NCI-H187 (cell line): ENCODE measurements around the gene PCYT2.

ENCODE experiments used
- DNase-seq, 2 experiments: peaks; one replicate each; lab custom pipeline; 2025; lab: John Stamatoyannopoulos, UW

PCYT2 gene

GRCh38 chr17:81869221-81870130 is 41.7 kb downstream of the PCYT2 start:
- DNase-seq = no peak

GRCh38 chr17:81868674-81869220 is 42.5 kb downstream of the PCYT2 start:
- no peak for DNase-seq

DNA sequence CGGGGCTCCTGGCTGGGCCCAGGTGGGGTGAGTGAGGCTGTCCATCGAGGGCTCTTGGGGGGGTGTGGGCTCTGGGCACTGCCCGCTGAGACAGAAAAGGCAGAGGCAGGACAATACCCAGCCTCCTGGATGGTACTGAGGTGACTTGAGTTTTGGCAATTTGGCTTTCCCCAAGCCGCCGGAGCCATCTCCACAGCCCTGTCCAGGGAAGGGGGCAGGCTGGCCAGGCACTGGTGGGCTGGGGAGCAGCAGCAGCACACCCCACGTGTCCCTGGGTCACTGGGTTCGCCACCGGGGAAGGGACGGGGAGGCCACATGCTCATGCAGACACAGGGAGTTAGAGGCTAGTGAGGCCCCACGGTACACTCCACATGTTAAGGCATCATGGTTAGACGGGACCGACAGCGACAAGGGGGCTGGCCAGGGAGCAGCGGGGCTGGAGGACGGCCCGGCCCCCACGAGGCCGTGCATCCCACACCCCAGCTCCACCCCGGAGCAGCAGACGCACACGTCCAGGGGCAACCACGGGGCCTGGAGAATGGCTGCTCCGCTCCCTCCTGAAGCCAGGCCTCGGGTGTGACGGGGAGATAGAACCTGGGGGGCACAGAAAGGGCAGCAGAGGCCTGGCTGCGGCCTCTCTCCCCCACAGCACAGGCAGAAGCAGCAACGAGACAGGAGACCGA is 43.1 kb downstream of the PCYT2 start:
- no peak for DNase-seq

DNA sequence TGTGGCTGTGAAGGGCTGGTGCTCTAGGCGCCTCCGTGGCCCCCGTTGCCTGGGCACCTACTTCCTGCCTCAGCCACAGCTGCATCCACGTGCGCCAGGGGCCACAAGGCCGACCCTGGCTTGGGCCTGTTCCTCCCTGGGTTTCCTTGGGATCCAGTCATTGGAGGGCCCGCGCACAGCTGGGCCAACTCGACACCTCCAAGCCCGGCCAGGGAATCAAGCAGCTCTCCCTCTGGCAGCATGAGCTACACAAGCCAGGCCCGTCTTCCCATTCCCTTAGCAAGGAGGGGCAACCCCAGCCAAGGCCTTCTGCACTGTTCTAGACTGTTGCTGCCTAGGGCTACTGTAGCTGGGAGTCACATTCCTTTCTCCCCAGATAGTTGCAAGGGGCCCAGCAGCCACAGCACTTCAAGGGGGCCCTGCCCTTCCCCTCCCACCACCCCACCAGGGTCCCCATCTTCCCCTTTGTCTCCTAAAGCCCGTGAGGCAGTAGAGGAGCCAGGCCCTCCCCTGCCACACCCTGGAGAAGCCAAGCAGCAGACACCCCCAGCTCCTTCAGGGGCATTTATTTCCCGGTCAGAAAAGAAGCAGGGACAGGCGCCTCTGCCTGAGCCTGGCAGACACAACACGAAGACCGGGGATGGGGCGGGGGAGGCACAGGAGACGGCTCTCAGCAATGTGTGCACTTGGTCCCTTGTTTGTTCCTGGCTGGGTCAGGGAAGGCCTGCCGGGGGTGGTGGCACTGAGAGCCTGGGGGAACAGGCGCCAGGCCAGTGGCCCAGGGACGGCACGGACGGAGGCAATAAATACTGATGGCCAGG is 43.8 kb downstream of the PCYT2 start:
- no peak for DNase-seq

- no peak for DNase-seq
These were observed 44.6 kb downstream of the PCYT2 start for GRCh38 chr17:81866440-81867169.

- no peak for DNase-seq
These were observed 45.3 kb downstream of the PCYT2 start for GRCh38 chr17:81865733-81866439.

GRCh38 chr17:81865358-81865732 is 45.9 kb downstream of the PCYT2 start:
- no peak for DNase-seq

GRCh38 chr17:81863833-81864768 is 47.1 kb downstream of the PCYT2 start:
- DNase-seq = no peak

DNA sequence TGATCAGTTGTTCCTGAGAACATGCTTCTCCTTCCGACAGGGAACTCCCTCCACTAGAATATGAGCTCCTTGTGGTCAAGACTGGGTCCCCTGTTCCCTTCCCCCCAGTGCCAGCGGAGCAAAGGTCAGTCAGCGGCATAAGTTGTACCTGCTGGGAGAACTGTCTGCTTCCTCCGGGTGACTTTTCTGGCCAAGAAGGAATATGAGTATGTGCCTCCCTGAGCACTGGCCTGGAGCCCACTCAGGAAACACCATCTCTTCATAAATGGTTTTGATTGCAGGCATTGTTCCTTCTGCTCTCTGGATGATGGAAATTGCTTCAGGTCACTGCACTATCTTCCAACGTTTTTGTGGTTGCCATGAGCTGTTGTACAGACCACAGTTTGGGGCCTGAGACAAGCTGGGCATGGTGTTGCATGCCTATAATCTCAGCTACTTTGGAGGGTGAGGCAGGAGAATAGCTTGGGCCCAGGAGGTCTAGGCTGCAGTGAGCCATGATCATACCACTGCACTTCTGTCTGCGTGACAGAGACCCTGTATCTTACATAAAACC is 48.0 kb downstream of the PCYT2 start:
- DNase-seq = no peak

DNA sequence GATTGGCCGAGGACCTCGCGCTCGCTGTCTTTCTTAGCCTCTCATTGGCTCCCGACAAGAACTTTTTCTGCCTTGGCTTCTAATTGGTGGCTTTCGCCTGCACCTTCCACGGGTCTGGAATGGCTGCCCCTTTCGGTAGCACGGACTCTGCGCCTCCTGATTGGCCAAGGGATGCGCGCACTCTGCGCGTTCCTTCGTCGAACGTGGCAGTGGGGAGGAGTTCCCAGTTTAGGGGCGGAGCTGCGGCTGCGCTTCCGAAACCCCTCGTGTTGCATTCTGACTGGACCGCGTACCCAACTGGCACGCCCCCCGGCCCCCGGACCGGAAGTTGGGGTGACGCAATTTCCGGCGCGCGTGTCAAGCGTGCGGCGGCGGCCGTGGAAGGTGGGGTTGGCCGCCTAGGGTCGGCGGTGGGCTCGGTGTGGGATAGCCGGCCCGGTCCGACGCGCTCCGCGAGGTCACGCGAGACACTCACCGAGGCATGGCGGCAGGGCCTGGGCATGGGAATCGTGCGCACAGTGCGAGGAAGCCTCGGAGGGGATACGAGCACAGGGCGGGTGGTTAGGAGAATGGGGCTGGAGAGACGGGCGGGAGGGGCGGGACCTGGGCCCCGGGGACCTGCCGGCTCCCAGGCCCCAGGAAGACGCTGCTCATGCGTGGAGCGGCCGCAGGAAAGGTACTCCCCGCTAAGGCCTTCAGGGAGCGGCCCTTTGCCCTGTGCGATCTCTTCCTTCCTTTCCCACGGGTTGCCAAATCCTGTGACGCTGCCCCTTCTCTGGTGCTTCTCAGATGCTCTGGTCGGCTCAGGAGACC is 50.2 kb downstream of the PCYT2 start:
- peak; percentile 97 to 100 for DNase-seq

DNA sequence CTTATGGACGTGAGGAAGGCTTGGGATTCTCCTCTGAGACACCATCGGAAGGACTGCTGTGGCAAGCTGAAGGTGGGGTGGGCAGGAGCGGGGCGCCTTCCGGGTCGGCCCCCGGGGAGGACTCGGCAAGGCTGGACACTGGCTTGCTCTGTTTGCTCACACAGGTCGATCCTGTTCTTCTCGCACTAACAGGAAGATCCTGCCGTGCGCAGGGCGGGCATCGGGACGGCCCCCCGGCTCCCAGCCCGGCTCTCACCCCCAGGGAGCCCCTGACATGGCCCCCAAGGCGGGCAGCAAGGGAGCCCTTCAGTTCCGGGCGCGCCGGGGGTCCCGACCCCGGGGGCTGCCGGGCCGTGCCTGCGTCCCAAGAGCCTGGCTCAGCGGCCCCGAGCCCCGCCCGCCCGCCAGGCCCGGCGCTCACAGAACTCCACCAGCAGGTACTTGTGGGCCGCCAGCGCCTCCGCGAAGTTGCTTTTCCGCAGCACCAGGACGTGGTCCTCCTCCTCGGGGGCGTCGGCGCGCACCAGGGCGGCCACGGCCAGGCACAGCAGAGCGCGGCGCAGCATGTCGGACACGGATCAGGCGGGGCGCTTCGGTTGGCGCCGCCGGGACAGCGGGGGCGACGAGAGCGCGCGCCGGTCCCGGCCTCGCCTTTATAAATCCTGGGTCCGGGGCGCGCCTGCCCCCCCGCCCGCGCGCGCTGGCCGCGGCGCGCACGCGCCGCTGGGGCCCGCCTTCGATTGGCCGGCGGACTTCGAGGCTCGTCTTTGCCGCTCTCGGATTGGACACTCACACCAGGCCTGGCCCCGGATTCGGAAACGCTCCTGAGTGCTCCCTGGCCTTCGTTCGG is 51.1 kb downstream of the PCYT2 start, which contains the start of gene P4HB:
Gene P4HB (minus strand): TSS at position 630 of the 850 bp plus-strand sequence. CDS start 64 bp downstream, at position 566.
- no peak for DNase-seq

- no peak for DNase-seq
These were observed 52.0 kb downstream of the PCYT2 start for GRCh38 chr17:81858967-81859905.

DNA sequence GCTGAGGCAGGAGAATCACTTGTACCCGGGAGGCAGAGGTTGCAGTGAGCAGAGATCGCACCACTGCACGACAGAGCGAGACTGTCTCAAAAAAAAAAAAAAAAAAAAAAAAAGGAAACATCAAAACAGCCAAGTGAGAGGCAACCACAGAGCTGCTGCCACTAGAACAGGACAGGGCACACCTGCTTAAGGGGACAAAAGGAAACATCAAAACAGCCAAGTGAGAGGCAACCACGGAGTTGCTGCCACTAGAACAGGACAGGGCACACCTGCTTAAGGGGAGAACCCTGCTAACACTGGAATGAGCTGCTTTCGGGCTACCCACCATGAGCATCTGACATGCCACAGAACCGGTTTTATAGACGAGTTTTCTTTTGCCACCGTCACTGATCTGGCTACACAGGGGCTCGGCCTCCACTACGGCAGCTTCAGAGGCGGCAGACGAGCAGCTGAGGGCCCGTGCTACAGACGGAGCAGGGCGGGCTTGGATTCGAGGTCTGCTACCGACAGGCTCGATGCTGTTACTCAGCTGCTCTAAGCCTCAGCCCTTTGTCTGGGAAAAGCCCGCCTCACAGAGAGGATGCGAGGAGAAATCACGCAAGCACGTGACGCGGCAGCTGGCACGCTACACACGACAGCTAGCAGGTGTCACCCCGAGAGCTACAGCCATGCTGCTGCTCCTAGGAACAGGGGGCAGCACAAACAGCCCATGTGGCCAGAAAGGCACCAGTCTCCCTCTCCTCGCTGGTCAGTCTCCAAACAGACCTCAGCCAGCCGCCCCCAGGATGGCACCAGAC is 52.8 kb downstream of the PCYT2 start:
- DNase-seq = no peak

DNA sequence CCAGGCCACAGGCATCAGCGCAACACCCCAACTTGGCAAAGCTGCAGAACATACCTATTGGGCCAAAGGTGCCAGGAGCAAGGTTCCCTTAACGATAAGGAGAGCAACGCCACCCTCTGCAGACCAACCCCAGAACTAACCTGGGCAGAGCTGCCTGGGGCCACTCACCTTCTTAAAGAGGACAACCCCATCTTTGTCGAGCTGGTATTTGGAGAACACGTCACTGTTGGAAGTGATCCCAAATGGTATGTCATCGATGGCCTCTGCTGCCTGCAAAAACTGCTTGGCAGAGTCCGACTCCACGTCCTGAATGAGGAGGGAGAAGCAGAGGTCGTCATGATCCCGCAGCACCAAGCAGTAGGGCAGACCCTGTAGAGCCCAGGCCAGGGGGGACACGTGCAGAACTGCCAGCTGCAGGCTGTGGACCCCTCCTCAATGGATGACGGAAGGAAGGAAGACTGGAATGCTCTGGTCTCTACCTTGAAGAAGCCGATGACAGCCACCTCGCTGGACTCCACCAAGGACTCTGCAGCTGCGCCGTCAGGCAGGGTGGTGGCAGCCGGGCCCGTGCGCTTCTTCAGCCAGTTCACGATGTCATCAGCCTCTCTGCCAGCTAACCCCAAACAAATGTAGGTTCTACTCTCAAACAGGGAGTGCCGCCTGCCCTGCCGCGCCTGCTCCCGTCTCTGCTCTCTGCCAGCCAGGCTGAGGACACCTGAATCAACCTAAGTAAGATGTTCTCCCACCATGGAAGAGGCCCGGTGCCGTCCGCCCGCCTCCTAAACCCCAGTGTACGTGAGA is 56.0 kb downstream of the PCYT2 start:
- DNase-seq = no peak

GRCh38 chr17:81852237-81852636 is 59.0 kb downstream of the PCYT2 start:
- no peak for DNase-seq
